SK-N-SH treated with all-trans-retinoic acid at 6 μM for 48 hours (cell line): Measurements from ENCODE around the gene STARD5.

Experiments
- ATAC-seq: fragments of 200-7000 bp; cut with Tn5 transposase; 3 replicates; pipeline ENCODE4 v1.9.1; 2020; ENCODE audit warnings: mild to moderate bottlenecking, moderate library complexity
- ARNTL ChIP-seq: fragments of 450-650 bp; formaldehyde crosslinking; IDR thresholded peaks from 2 replicates; pipeline ENCODE4 v1.5.0; 2020; ENCODE audit warnings: low read depth, mild to moderate bottlenecking, moderate library complexity, borderline replicate concordance
- CREB5 ChIP-seq: fragments of 250-450 bp; sonication (Bioruptor Pico); IDR thresholded peaks from 2 replicates; pipeline ENCODE4 v1.5.1; 2020; ENCODE audit warnings: low read depth, mild to moderate bottlenecking, moderate library complexity
- CSRNP3 ChIP-seq: fragments of 250-450 bp; sonication (Bioruptor Pico); IDR thresholded peaks from 2 replicates; pipeline ENCODE4 v1.5.1; 2021; ENCODE audit warnings: mild to moderate bottlenecking, moderate library complexity
- ESRRG ChIP-seq: fragments of 250-450 bp; sonication (Bioruptor Pico); IDR thresholded peaks from 2 replicates; pipeline ENCODE4 v1.6.1; 2021; ENCODE audit warnings: mild to moderate bottlenecking
- GLIS3 ChIP-seq: fragments of 250-450 bp; sonication (Bioruptor Pico); IDR thresholded peaks from 2 replicates; pipeline ENCODE4 v1.5.0; 2020; ENCODE audit warnings: mild to moderate bottlenecking, moderate library complexity
- ISL1 ChIP-seq: fragments of 250-450 bp; sonication (Bioruptor Pico); IDR thresholded peaks from 2 replicates; pipeline ENCODE4 v2.1.2; 2022; ENCODE audit warnings: mild to moderate bottlenecking, moderate library complexity
- OSR1 ChIP-seq: fragments of 250-450 bp; sonication (Bioruptor Pico); IDR thresholded peaks from 2 replicates; pipeline ENCODE4 v1.8.0; 2022; ENCODE audit warnings: moderate library complexity, mild to moderate bottlenecking, inconsistent platforms
- PATZ1 ChIP-seq: fragments of 250-450 bp; sonication (Bioruptor Pico); IDR thresholded peaks from 2 replicates; pipeline ENCODE4 v1.8.0; 2020; ENCODE audit warnings: mild to moderate bottlenecking, moderate library complexity, borderline replicate concordance
- POU6F1 ChIP-seq: fragments of 250-450 bp; sonication (Bioruptor Pico); IDR thresholded peaks from 2 replicates; pipeline ENCODE4 v1.8.0; 2021; ENCODE audit warnings: low read depth, mild to moderate bottlenecking, moderate library complexity, borderline replicate concordance
- PPARA ChIP-seq: fragments of 250-450 bp; sonication (Bioruptor Pico); IDR thresholded peaks from 2 replicates; pipeline ENCODE4 v1.5.0; 2020; ENCODE audit warnings: mild to moderate bottlenecking, borderline replicate concordance
- RARB ChIP-seq: fragments of 250-450 bp; sonication (Bioruptor Pico); IDR thresholded peaks from 2 replicates; pipeline ENCODE4 v1.8.0; 2021; ENCODE audit warnings: mild to moderate bottlenecking, moderate library complexity
- SNAI2 ChIP-seq: fragments of 250-450 bp; sonication (Bioruptor Pico); IDR thresholded peaks from 2 replicates; pipeline ENCODE4 v1.5.0; 2020; ENCODE audit warnings: mild to moderate bottlenecking, moderate library complexity
- TCF4 ChIP-seq: fragments of 250-450 bp; sonication (Bioruptor Pico); IDR thresholded peaks from 2 replicates; pipeline ENCODE4 v1.8.0; 2021; ENCODE audit warnings: mild to moderate bottlenecking, moderate library complexity, borderline replicate concordance
- TOX ChIP-seq: fragments of 250-450 bp; sonication (Bioruptor Pico); IDR thresholded peaks from 2 replicates; pipeline ENCODE4 v1.8.0; 2021; ENCODE audit warnings: mild to moderate bottlenecking, moderate library complexity, borderline replicate concordance
- TSHZ2 ChIP-seq: fragments of 250-450 bp; sonication (Bioruptor Pico); IDR thresholded peaks from 2 replicates; pipeline ENCODE4 v1.5.0; 2020; ENCODE audit warnings: mild to moderate bottlenecking, moderate library complexity
- ZC3H10 ChIP-seq: fragments of 250-450 bp; sonication (Bioruptor Pico); IDR thresholded peaks from 2 replicates; pipeline ENCODE4 v1.5.1; 2021; ENCODE audit warnings: mild to moderate bottlenecking, moderate library complexity
- ZFP3 ChIP-seq: fragments of 250-450 bp; sonication (Bioruptor Pico); IDR thresholded peaks from 2 replicates; pipeline ENCODE4 v1.5.0; 2020; ENCODE audit warnings: mild to moderate bottlenecking, moderate library complexity
- ZFP30 ChIP-seq: fragments of 450-650 bp; formaldehyde crosslinking; IDR thresholded peaks from 2 replicates; pipeline ENCODE4 v1.5.0; 2022; ENCODE audit warnings: mild to moderate bottlenecking, moderate library complexity
- ZNF565 ChIP-seq: fragments of 450-650 bp; formaldehyde crosslinking; conservative IDR thresholded peaks from 2 replicates; pipeline ENCODE4 v1.5.0; 2020; ENCODE audit warnings: low read depth, mild to moderate bottlenecking, moderate library complexity
- ZNF70 ChIP-seq: fragments of 450-650 bp; formaldehyde crosslinking; IDR thresholded peaks from 2 replicates; pipeline ENCODE4 v1.5.0; 2020; ENCODE audit warnings: mild to moderate bottlenecking, moderate library complexity
- ZNF8 ChIP-seq: fragments of 450-650 bp; formaldehyde crosslinking; IDR thresholded peaks from 2 replicates; pipeline ENCODE4 v1.5.0; 2020; ENCODE audit warnings: mild to moderate bottlenecking, moderate library complexity

STARD5 gene

GRCh38 chr15:81273855-81274254 is 50.1 kb downstream of the STARD5 start:
- TF ChIP-seq ZC3H10 (CRISPR knock-in tag) (no peak), CSRNP3 (CRISPR knock-in tag) (no peak), ISL1 (no peak), ESRRG (CRISPR knock-in tag) (no peak), CREB5 (CRISPR knock-in tag) (no peak), TOX (CRISPR knock-in tag) (no peak), ARNTL (CRISPR knock-in tag) (no peak), ZNF565 (CRISPR knock-in tag) (no peak), RARB (CRISPR knock-in tag) (no peak), PPARA (CRISPR knock-in tag) (no peak), TCF4 (CRISPR knock-in tag) (no peak), PATZ1 (CRISPR knock-in tag) (no peak), ZNF70 (no peak), ZFP3 (CRISPR knock-in tag) (no peak), SNAI2 (CRISPR knock-in tag) (no peak), OSR1 (CRISPR knock-in tag) (no peak), ZNF8 (CRISPR knock-in tag) (no peak), ZFP30 (no peak), POU6F1 (CRISPR knock-in tag) (no peak)
- no peak for ATAC-seq

- ATAC-seq, result no peak
- no peak for TF ChIP-seq ARNTL (CRISPR knock-in tag)
- TF ChIP-seq TSHZ2 (CRISPR knock-in tag), result no peak
- no peak for TF ChIP-seq OSR1 (CRISPR knock-in tag)
- no peak for TF ChIP-seq GLIS3 (CRISPR knock-in tag)
- no peak for TF ChIP-seq ESRRG (CRISPR knock-in tag)
- TF ChIP-seq ISL1, result no peak
These were observed 50.7 kb downstream of the STARD5 start for GRCh38 chr15:81273200-81273599.

GRCh38 chr15:81271761-81272644 is 51.9 kb downstream of the STARD5 start:
- ATAC-seq, result no peak
- TF ChIP-seq ZNF70 (no peak), RARB (CRISPR knock-in tag) (no peak), TSHZ2 (CRISPR knock-in tag) (no peak), ZFP30 (no peak), OSR1 (CRISPR knock-in tag) (no peak), ESRRG (CRISPR knock-in tag) (no peak), POU6F1 (CRISPR knock-in tag) (no peak), TCF4 (CRISPR knock-in tag) (no peak), ZNF8 (CRISPR knock-in tag) (no peak)
